GM19328 (cell line): ENCODE data around the gene DCUN1D4.
"Not testable (repeated sequence)": the region's sequence is repeated elsewhere in the genome, so short reads cannot be mapped to it uniquely, and the experiment has no call there.

Experiments used
- ATAC-seq: cut with Tn5 transposase; IDR thresholded peaks from one replicate; pipeline ENCODE4 v1.9.1; 2021; ENCODE audit warnings: mild to moderate bottlenecking, moderate library complexity; ENCODE audit not compliant: unreplicated experiment

Gene DCUN1D4

DNA sequence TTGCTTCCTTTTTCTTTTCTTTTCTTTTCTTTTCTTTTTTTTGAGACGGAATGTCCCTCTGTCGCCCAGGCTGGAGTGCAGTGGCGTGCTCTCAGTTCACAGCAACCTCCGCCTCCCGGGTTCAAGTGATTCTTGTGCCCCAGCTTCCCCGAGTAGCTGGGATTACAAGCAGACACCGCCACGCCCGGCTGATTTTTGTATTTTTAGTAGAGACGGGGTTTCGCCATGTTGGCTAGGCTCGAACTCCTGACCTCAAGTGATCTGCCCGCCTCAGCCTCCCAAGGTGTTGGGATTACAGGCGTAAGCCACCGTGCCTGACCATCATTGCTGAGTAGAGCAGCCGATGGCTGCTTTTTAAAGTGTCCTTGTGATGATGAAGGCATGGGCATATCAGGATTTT is 50.4 kb downstream of the DCUN1D4 start:
- ATAC-seq: not testable (repeated sequence)

DNA sequence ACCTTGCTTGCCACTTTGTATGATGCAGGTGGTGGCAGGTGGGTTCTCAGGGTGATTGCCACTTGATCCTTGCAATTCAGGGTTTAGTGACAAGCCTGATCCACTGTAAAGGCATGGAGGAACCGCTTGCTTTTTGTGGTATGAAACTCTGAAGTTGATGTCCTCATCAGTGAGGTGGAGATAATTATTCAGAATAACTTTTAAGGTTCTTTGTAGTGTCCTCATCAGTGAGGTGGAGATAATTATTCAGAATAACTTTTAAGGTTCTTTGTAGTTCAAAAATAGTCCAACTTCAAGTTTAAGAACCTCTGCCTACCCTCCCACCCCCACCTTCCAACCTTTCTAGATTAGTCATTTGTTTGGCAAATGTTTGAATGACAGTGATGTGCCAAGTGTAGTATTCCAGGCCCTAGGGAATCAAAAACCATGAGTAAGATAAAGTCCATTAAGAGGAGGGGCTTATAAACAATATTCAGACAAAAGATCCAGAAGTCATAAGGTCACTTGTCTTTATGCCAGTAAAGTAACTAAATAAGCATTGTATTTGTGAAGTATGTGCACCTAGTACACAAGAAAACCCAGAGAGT is 51.2 kb downstream of the DCUN1D4 start:
- ATAC-seq: no peak

DNA sequence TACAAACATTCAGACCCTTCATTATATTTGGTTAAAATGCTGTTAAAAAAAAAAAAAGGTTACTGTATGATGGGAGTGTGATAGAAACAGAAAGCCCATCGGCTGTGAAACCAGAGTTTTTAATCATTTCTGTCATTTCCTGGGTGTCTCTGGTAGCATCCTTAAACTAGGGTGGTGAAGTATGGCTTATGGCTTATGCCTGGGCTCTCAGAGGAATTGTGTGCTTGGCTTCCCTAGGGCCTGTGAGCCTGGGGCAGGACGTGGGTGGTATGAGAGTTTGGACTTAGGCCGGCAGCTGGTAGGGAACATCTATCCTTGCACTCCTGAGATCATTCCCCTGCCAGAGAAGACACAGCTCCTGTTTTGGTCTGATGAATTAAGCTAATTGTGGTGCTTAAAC is 52.2 kb downstream of the DCUN1D4 start:
- ATAC-seq: no peak

DNA sequence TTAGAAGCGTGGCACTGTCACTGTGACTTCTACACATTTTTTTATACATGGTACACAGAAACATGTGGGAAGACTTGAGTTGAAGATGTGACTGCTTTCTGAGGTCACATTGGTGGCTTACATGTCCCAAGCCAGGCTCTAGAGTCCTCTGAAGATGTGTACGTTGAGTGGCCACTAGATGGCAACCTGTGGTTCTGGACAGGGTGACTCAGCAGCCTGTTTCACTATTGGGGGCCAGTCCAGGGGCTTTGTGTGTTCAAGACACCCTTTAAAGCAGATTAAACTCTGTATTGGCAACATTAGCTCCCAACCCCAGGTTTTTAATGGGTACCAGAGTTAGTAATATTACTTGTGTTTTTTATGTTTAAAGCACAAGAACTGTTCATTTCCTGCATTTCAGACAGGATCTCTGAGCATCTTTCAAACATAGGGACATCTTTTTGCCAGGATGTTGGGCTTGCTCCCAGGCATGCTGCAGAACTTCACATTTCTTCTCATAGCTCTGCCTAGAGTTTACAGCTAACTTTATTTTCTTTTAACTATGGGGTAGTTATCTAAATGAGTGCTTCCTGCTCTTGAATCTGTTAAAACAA is 53.0 kb downstream of the DCUN1D4 start:
- peak; percentile 99 for ATAC-seq

DNA sequence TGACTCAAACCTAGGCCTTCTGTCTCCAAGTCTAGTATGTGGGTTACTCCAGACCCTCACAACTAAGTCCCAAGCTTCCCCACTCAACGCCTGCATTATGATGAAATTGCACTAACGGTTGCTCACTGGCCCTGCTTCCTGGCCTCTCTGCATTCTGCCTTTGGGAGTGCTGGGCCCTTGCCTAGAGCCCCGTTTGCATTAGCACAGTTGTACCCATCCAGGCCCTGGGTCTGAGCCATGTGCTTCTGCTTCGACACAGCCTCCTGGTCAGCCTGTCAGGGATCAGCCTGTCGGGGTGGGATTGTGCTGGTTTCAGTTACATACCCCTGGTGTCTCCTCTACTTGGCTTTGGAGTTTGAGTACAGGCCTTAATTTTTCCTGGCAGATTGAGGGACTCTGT is 58.4 kb downstream of the DCUN1D4 start:
- no peak for ATAC-seq

DNA sequence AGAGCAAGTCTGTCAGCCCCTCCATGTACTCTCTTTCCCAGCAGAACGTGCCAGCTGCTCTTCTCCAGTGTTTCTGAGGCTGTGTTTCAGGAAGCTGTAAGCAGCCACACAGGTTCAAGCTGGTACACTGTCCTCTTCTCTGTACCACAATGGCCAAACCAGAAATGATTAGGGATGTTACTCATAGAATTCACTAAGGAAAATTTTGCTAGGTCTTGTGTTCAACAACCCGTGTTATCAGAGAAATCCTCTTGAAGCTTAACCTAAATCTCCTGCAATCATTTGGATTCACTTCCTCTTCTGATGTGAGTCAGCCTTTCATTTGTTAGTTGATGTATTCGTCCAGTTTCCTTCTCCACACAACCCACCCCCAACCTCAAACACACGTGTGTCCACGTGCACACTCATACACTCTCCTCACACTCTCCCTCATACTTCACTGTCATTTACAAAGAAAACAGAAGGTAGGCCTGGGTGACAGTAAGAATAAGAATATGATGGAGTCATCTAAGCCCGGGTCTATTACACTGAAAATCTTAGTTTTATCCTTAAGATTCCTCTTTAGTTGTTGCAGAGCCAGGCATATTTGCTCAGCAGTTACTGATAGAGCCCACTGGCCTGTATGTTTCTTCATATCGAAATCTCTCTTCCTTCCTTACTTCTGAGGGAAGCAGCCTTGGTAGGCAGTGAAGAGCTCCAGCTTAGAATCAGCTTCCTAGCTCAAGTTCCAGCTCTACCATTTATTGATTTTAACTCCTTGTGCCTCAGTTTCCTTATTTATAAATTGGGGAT is 63.4 kb downstream of the DCUN1D4 start:
- peak; percentile 97 for ATAC-seq

DNA sequence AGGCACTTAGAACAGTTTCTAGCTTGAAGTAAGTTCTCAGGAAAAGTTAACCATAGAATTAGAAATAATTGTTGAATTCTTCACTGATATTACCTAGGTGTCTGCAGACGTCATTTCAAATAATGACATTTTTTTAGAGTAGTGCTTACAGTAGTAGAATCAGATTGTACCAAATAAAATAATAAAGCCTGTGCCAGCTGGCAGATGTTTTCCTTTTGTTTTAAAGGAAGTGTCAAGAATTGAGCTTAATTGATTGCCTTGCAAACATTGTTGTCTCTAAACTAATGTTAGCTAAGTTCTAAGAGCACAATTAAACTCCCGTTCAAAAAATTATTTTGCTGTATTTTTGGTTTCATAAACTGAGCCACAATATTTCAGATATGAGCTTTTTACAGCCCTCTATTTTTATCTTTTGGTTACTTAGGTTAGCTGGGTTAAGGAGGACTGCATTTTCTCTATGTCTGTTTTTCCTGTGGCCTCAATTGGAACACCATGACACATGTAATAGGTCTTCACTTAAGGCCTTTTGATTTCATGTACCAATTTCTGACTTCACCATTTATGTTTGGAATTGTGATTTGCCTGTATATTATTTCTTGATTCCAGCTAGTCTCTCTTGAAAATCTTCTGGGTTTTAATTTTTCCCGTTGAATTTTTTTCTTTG is 64.2 kb downstream of the DCUN1D4 start:
- no peak for ATAC-seq

DNA sequence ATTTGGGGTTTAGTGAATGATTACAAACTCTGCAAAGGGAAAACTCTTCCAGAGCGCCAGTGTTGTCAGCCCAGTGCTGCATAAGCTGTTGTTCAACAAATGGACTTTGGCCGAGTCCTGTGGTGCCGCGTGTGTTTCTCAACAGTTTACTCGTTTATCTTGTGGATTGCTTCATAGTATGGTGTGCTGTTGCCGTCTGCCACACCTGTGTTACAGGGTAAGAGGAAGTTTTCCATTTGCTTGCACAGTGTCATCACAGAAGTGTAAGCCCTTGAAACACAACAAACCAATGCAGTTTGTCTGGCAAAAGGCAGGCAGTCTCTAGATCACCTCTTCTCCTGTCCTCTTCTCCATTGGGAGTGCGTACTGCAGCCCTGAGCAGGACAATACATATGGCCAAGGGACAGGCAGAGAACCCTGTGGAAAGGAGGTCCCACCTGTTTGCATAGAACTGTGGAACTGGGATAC is 66.3 kb downstream of the DCUN1D4 start:
- ATAC-seq: no peak

DNA sequence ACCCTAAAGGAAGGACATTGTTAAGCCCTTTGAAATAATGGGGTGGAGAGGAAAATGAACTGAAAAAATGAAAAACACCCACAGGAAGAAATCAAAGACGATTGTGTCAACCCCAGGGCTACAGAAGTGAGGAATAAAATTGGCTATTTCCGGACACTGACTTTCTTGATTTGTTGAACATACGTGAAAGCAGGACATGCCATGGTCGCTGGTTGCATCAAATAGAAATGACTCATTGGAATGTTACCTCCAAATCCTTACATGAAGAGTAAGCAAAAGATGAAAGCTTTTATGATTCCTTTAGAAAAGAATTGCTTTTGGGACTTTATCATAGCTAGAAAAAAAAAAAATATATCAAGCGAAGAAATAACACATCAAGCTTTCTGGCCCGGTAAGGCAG is 75.3 kb downstream of the DCUN1D4 start:
- ATAC-seq: no peak

DNA sequence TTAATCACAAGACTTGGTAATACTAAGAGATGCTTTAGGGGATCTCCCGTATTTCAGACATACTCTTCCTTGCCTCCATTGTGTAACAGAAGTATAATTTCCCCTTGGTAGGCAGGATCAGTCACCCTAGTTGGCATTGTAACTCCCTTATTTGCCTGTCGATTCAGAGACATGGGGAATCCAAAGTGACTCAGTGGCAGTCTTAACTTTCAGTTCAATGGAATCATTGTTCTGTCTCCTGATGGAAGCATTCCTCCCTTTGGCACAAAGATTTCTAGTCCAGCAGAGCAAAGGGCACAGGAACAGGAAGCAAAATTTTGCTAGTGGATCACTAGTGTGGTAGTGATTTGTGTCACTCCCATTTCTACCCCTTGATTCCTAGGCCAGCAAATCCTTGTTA is 80.4 kb downstream of the DCUN1D4 start:
- no peak for ATAC-seq

DNA sequence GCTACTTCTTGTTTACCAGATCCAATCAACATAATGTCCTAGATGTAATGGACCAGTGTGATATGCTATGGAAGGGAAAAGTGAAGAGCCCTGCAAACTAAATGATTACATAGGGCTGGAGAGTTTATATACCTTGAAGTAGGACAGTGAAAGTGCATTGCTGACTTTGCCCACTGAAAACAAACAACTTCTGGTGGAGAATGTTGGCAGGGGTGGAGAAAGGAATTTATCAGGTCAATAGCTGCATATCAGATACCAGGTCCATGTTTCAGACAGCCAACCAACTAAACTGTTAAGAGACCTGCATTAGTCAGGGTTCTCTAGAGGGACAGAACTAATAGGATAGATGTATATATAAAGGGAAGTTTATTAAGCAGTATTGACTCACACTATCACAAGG is 82.4 kb downstream of the DCUN1D4 start:
- no peak for ATAC-seq

DNA sequence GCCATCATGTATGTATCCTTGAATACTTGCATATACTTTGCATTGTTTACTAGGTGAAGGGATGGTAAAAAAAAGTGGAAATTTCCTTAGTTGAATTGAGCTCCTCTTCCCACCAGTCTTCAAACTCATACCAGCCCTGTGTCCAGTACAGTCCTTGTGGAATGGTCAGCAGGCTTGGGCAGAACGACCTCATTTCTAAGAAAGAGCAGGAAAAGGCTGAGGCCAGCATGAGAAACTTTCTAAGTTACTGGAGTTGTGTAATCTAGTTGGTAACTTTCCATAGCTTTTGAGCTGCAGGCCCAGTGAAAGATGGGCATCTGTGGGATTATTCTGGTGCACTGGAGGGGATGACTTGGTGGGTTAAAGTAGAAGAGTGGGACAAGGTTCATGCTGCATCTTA is 87.6 kb downstream of the DCUN1D4 start:
- ATAC-seq: no peak

DNA sequence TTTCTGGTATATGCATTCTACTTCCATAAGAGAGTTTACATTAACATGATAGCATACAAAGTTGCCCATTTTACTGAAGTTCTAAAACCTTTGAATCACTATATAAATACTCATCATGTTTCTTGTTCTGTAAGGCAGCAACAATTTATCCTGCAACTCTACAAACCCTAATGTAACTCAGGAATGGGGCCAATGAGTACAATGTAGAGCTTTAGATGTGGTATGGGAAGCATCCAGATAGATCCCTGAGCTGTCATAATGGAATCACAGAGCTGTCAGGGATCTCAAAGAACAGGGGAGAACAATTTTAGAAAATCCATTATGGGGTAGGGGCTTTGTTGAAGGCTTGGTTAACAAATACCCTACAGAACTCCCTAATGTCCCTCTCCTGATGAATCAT is 88.5 kb downstream of the DCUN1D4 start:
- no peak for ATAC-seq

DNA sequence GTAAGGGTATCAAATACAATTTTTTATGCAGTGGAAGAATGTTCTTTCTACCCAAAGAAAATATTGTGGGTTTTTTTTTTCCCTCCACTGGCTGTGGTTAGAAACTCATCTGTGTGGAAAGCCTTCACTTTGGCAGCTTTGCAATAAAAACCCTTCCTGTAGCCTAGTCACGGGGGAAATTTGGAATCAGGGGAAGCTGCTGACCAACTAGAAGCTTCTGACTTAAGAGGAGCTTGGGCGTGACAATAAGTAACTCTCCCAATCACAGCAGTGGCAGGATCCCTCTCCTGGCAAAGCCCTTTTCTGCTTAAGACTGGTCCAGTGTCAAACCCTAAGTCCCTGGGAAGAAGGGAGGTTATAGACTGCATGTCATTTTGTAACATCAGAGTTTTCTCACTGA is 89.3 kb downstream of the DCUN1D4 start:
- no peak for ATAC-seq

DNA sequence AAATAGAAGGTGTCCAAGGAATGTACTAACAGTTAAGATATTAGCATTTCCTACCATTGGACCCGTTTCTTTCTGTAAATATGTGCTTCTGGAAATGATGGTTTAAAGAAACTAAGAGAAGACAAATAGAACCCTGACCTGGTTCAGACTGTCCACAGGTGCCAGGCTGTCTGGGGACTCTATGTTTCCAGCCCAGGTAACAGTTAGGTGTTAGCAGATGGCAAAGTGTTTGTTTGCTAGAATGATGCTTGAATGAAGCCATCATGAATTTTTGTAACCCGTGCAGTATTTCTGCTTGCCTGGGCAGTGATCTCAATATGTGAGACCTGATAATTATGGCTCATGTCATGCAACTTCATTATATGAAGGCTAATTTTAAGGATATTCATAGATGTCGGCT is 89.7 kb downstream of the DCUN1D4 start:
- ATAC-seq: no peak

DNA sequence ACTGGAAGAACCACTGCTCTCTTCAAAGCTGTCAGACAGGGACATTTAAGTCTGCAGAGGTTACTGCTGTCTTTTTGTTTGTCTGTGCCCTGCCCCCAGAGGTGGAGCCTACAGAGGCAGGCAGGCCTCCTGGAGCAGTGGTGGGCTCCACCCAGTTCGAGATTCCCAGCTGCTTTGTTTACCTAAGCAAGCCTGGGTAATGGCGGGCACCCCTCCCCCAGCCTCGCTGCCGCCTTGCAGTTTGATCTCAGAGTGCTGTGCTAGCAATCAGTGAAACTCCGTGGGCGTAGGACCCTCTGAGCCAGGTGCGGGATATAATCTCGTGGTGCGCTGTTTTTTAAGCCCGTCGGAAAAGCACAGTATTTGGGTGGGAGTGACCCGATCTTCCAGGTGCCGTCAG is 97.5 kb downstream of the DCUN1D4 start:
- not testable (repeated sequence) for ATAC-seq

DNA sequence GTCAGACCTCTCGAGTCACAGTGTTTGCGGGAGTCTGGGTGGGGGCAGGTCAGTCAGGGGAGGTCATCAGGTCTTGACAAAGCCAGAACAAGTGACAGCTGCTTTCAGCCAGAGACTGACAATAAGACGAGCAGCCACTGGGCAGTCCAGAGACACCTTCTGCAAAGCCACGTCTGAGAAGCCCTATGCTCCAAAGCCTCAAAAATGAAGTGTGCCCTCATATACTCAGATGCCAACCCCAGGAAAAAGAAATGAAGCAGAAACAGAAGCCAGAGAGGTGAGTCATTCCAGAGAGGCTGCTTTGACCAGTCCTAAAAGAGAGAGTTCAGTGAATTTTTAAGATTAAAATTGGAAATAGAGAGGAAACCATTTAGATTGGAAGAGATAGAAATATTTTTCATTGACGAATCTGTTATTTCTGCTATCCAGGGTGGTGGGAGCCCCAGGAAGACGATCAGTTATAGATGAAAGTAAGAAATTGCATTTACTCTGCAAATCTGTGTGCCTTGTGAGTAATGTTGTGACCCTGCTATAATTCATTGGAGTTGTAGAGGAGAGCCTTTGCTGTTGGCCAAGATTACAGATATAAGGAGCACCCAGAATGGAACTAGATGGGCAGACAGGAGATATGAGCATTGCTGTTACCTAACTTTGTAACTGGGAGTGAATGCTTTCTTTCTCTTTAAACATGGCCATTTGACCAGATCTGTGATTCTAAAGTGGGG is 99.3 kb downstream of the DCUN1D4 start:
- no peak for ATAC-seq

DNA sequence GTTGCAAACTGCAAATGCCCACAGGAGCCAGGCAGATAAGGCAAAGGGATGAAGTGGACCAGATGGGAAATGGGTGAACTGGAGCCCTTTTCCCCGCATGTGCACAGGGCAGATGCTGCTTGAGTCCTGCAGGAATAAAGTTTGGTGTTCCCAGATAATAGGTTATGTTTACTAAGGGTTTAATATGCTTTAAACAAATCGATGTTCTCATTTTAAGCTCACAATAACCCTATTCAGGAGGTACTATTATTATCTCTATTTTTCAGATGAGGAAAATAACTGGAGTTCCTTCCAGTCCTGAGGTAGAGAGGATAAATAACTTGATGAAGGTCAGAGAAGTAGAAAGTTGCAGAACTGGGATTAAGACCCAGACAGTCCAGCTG is 99.9 kb downstream of the DCUN1D4 start:
- no peak for ATAC-seq

DNA sequence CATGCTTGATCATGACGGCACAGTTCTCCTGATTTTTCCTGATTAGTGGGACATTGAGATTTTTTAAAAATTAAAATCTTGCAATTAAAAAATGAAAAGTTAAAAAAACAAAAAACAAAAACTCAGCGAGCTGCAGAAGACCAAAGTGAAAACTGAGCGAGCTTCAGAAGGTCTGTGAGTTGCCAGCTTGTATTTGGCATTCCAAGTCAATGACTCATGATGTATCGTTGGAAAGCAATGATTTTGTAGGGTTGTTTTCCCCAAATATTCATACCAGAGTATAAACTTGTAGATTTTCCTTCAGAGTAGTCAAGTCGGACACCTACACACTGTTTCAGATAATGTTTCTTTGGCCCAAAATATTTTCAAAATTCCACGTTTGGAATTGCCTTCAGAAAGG is 100.3 kb downstream of the DCUN1D4 start:
- no peak for ATAC-seq

DNA sequence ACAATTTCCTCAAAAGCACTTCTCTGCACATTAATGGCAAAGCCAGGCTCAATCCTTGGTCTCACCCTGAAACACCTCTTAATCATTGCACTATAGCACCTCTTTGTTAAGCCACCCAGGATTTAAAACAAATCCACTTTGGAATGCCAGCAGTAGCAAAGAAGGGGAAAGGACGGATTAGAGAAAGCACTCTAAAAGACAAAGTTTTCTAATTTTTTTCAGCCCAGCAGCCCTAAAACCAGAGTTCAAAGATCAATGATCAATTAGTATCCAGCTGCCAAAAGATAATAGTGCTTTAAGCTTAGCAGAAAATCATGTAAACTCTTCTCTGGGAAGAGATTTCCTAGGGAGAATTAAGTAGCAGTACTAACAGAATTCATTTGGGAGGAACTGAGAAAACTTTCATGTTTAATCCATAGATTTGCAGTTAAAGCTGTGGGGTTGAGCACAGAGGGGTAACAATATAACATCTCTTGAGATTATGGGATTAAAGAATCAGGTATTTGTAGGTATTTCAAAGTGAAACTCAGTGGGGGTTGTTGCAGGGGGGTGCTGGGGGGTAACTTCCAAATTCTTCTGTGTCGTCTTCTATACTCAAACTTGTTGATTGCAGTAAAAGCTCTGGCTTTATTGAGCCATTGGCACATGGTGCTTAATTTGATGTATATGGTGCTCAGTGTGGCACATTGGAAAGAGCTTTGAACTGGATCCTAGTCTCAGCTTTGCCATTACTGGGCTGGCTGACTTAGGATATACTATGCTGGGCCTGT is 115.4 kb downstream of the DCUN1D4 start:
- no peak for ATAC-seq
